ENCODE data around the gene METTL21C.
A peak's percentile ranks its signal among the peaks of the same experiment; 100 is the strongest.

METTL21C gene

DNA sequence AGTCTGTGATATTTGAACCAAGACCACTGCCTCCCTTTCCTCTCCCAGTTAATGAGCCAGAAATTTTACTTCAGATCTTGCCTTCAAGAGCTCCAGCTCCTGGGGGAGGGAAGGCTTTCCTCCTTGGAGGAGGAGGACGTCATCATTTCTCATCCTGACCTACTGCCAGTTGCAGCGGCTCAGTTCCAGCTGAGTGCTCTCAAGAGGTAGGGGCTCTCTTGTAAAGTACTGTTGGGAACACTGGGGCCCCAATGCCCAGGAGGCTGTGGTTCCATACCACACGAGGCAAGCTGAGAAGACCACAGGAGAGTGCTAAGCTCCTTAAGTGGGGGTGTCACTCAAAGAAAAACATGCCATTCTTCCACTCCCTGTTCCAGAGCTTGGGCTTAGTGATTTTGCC is 36.2 kb downstream of the METTL21C start:
- H3K9ac ChIP-seq (ENCODE audit: low read length), result no peak overlapping the region
- no peak overlapping the region for H3K14ac ChIP-seq (ENCODE audit: low read length in 2 of 2)
- H3K27me3 ChIP-seq (ENCODE audit: control insufficient read depth in 1 of 2, insufficient read depth in 1 of 2, low read length in 2 of 2), result no peaks in the 10 kb centered on the region
- H3K4me3 ChIP-seq (ENCODE audit: insufficient read depth in 1 of 2, low read depth in 1 of 2, low read length in 2 of 2), result no peak overlapping the region
- 88% methylated on average over 3 of the region's 3 CpGs for WGBS
- H3K79me1 ChIP-seq (replicated peaks; ENCODE audit: low read length, poor library complexity, severe bottlenecking), result peaks cover 4% of the 10 kb centered on the region
- peak overlapping the region; percentile 49 for H3K27ac ChIP-seq (ENCODE audit: low read length, poor library complexity, severe bottlenecking)
- no peak overlapping the region for H2BK120ac ChIP-seq (ENCODE audit: low read depth, low read length)
- peaks cover 7 to 79% of the 10 kb centered on the region in 2 experiments for H3K36me3 ChIP-seq (ENCODE audit: control insufficient read depth in 1 of 2, insufficient read depth in 2 of 2, low read depth in 1 of 2, low read length in 2 of 2)
- H4K91ac ChIP-seq (ENCODE audit: low read length), result no peak overlapping the region
- no peak overlapping the region for H3K18ac ChIP-seq (ENCODE audit: low read depth in 1 of 2, low read length in 2 of 2)
- no peak overlapping the region for H3K4ac ChIP-seq (ENCODE audit: low read depth in 1 of 2, low read length in 2 of 2)
- peaks cover 12% of the 10 kb centered on the region for H3K9me3 ChIP-seq (ENCODE audit: control insufficient read depth, low read length)
- no peak overlapping the region for H3K4me2 ChIP-seq (ENCODE audit: low read length, poor library complexity, severe bottlenecking)
- no peak overlapping the region for H2BK5ac ChIP-seq (ENCODE audit: low read depth, low read length, poor library complexity, severe bottlenecking)
- H2BK15ac ChIP-seq (ENCODE audit: low read depth, poor library complexity, severe bottlenecking), result no peak overlapping the region
- no peak overlapping the region for H2AFZ ChIP-seq (ENCODE audit: low read depth, low read length)
- no peaks in the 10 kb centered on the region for H3K4me1 ChIP-seq (ENCODE audit: control insufficient read depth, insufficient read depth, low read depth, low read length)
- H4K8ac ChIP-seq (ENCODE audit: low read length), result no peak overlapping the region
- DNase-seq, result no peak
- no peak overlapping the region for H2BK12ac ChIP-seq (ENCODE audit: low read length in 2 of 2)
- no peak overlapping the region for H3K23ac ChIP-seq (ENCODE audit: low read length in 2 of 2)
- H2AK5ac ChIP-seq (ENCODE audit: low read length, severe bottlenecking), result no peak overlapping the region

DNA sequence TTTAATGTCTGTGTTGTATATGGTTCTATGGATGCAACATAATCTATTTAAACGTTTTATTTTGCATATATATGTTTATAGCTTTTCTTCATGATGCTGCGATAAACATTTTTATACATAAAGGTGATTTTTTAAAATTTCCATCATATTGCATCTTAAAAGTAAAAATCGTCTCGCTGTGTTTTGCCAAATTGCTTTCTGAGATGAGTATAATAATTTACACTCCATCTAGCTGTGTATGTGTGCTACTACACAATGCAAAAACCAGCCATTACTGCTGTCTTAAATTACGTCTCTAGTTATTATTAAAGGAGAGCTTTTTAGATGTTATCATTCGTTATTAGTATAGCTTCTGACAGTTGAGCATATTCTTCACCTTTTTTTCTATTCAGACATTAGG is 37.2 kb downstream of the METTL21C start:
- no peak overlapping the region for H3K4me3 ChIP-seq (ENCODE audit: insufficient read depth in 1 of 2, low read depth in 1 of 2, low read length in 2 of 2)

DNA sequence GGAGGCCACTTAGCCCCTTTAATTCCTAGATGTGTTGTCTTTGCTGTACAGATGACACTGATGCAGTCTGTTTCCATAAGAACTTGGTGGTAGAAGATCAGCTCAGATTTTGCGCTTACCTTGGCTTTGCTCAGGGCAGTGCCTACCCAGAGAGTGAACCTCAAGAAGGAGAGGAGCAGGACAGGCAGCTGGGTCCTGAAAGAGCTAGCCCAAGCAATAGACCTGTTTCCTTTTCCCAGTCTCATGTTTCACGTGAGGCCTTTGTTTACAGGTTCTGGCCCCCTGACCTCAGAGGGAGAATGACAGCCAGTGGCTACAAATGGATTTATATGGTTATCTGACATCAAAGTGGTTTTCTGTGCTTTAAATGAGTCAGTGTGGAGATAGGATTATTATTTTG is 40.1 kb downstream of the METTL21C start:
- H3K4me2 ChIP-seq (ENCODE audit: low read length, poor library complexity, severe bottlenecking), result no peak overlapping the region
- WGBS, result 51% methylated on average over 2 of the region's 2 CpGs
- H3K23ac ChIP-seq (ENCODE audit: low read length in 2 of 2), result no peak overlapping the region
- H2BK5ac ChIP-seq (ENCODE audit: low read depth, low read length, poor library complexity, severe bottlenecking), result no peak overlapping the region
- no peak overlapping the region for H2AFZ ChIP-seq (ENCODE audit: low read depth, low read length)
- H4K91ac ChIP-seq (ENCODE audit: low read length), result no peak overlapping the region
- no peak overlapping the region for H3K18ac ChIP-seq (ENCODE audit: low read depth in 1 of 2, low read length in 2 of 2)
- H3K9ac ChIP-seq (ENCODE audit: low read length), result no peak overlapping the region
- no peak overlapping the region for H3K27ac ChIP-seq (ENCODE audit: low read length, poor library complexity, severe bottlenecking)
- peaks cover 7% of the 10 kb centered on the region for H3K79me1 ChIP-seq (replicated peaks; ENCODE audit: low read length, poor library complexity, severe bottlenecking)
- peaks cover 10 to 83% of the 10 kb centered on the region in 2 experiments for H3K36me3 ChIP-seq (ENCODE audit: control insufficient read depth in 1 of 2, insufficient read depth in 2 of 2, low read depth in 1 of 2, low read length in 2 of 2)
- H3K4me3 ChIP-seq (ENCODE audit: insufficient read depth in 1 of 2, low read depth in 1 of 2, low read length in 2 of 2), result no peak overlapping the region
- H3K4ac ChIP-seq (ENCODE audit: low read depth in 1 of 2, low read length in 2 of 2), result no peak overlapping the region
- H2AK5ac ChIP-seq (ENCODE audit: low read length, severe bottlenecking), result no peak overlapping the region
- no peak for DNase-seq
- H3K9me3 ChIP-seq (ENCODE audit: control insufficient read depth, low read length), result peaks cover 12% of the 10 kb centered on the region
- H3K4me1 ChIP-seq (ENCODE audit: control insufficient read depth, insufficient read depth, low read depth, low read length), result peaks cover 6% of the 10 kb centered on the region
- no peak overlapping the region for H3K14ac ChIP-seq (ENCODE audit: low read length in 2 of 2)
- no peaks in the 10 kb centered on the region for H3K27me3 ChIP-seq (ENCODE audit: control insufficient read depth in 1 of 2, insufficient read depth in 1 of 2, low read length in 2 of 2)
- H2BK120ac ChIP-seq (ENCODE audit: low read depth, low read length), result no peak overlapping the region
- H2BK12ac ChIP-seq (ENCODE audit: low read length in 2 of 2), result no peak overlapping the region
- no peak overlapping the region for H2BK15ac ChIP-seq (ENCODE audit: low read depth, poor library complexity, severe bottlenecking)
- H4K8ac ChIP-seq (ENCODE audit: low read length), result no peak overlapping the region

More for the DNA sequence above, 37.2 kb downstream of the METTL21C start:
- Histone ChIP-seq H2AK5ac (ENCODE audit: low read length, severe bottlenecking) (no peak overlapping the region), H3K4ac (ENCODE audit: low read depth in 1 of 2, low read length in 2 of 2) (no peak overlapping the region), H4K8ac (ENCODE audit: low read length) (no peak overlapping the region), H3K4me1 (ENCODE audit: control insufficient read depth, insufficient read depth, low read depth, low read length) (peaks cover 2% of the 10 kb centered on the region), H3K27ac (ENCODE audit: low read length, poor library complexity, severe bottlenecking) (no peak overlapping the region), H2BK15ac (ENCODE audit: low read depth, poor library complexity, severe bottlenecking) (no peak overlapping the region), H3K36me3 (ENCODE audit: control insufficient read depth in 1 of 2, insufficient read depth in 2 of 2, low read depth in 1 of 2, low read length in 2 of 2) (peaks cover 10 to 85% of the 10 kb centered on the region in 2 experiments), H3K18ac (ENCODE audit: low read depth in 1 of 2, low read length in 2 of 2) (no peak overlapping the region), H2BK5ac (ENCODE audit: low read depth, low read length, poor library complexity, severe bottlenecking) (no peak overlapping the region), H2BK120ac (ENCODE audit: low read depth, low read length) (no peak overlapping the region), H3K79me1 (replicated peaks; ENCODE audit: low read length, poor library complexity, severe bottlenecking) (peaks cover 7% of the 10 kb centered on the region), H3K9me3 (ENCODE audit: control insufficient read depth, low read length) (peaks cover 12% of the 10 kb centered on the region), H3K4me2 (ENCODE audit: low read length, poor library complexity, severe bottlenecking) (no peak overlapping the region), H2AFZ (ENCODE audit: low read depth, low read length) (no peak overlapping the region), H3K27me3 (ENCODE audit: control insufficient read depth in 1 of 2, insufficient read depth in 1 of 2, low read length in 2 of 2) (no peaks in the 10 kb centered on the region), H3K23ac (ENCODE audit: low read length in 2 of 2) (no peak overlapping the region), H3K14ac (ENCODE audit: low read length in 2 of 2) (no peak overlapping the region), H3K9ac (ENCODE audit: low read length) (no peak overlapping the region), H4K91ac (ENCODE audit: low read length) (no peak overlapping the region), H2BK12ac (ENCODE audit: low read length in 2 of 2) (no peak overlapping the region)
- WGBS, result no CpG with 5 or more reads among the region's 6 CpGs
- DNase-seq, result no peak

DNA sequence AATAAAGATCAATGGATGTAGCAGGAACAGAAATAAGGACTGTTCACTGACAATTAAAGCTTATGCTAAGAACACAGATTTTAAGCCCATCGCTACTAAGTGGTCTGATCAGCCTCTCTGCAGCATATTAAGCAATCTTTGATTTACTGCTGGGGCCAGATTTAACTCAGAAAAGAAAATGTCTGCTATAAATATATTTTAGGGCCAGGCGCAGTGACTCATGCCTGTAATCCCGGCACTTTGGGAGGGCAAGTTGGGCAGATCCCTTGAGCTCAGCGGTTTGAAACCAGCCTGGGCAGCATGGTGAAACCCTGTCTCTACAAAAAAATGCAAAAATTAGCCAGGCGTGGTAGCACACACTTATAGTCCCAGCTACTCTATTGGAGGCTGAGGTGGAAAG is 43.0 kb downstream of the METTL21C start:
- Histone ChIP-seq H4K8ac (ENCODE audit: low read length) (no peak overlapping the region), H4K91ac (ENCODE audit: low read length) (no peak overlapping the region), H3K9ac (ENCODE audit: low read length) (no peak overlapping the region), H2BK15ac (ENCODE audit: low read depth, poor library complexity, severe bottlenecking) (no peak overlapping the region), H2AFZ (ENCODE audit: low read depth, low read length) (no peak overlapping the region), H3K4me2 (ENCODE audit: low read length, poor library complexity, severe bottlenecking) (no peak overlapping the region), H3K14ac (ENCODE audit: low read length in 2 of 2) (no peak overlapping the region), H3K27me3 (ENCODE audit: control insufficient read depth in 1 of 2, insufficient read depth in 1 of 2, low read length in 2 of 2) (no peaks in the 10 kb centered on the region), H3K9me3 (ENCODE audit: control insufficient read depth, low read length) (no peaks in the 10 kb centered on the region), H3K23ac (ENCODE audit: low read length in 2 of 2) (no peak overlapping the region), H3K79me1 (replicated peaks; ENCODE audit: low read length, poor library complexity, severe bottlenecking) (peaks cover 7% of the 10 kb centered on the region), H2BK120ac (ENCODE audit: low read depth, low read length) (no peak overlapping the region), H3K18ac (ENCODE audit: low read depth in 1 of 2, low read length in 2 of 2) (no peak overlapping the region), H3K27ac (ENCODE audit: low read length, poor library complexity, severe bottlenecking) (peak overlapping the region; percentile 80), H2AK5ac (ENCODE audit: low read length, severe bottlenecking) (no peak overlapping the region), H3K36me3 (ENCODE audit: control insufficient read depth in 1 of 2, insufficient read depth in 2 of 2, low read depth in 1 of 2, low read length in 2 of 2) (peaks cover 12 to 84% of the 10 kb centered on the region in 2 experiments), H3K4ac (ENCODE audit: low read depth in 1 of 2, low read length in 2 of 2) (no peak overlapping the region), H3K4me1 (ENCODE audit: control insufficient read depth, insufficient read depth, low read depth, low read length) (peaks cover 6% of the 10 kb centered on the region), H2BK5ac (ENCODE audit: low read depth, low read length, poor library complexity, severe bottlenecking) (no peak overlapping the region), H3K4me3 (ENCODE audit: insufficient read depth in 1 of 2, low read depth in 1 of 2, low read length in 2 of 2) (no peak overlapping the region), H2BK12ac (ENCODE audit: low read length in 2 of 2) (no peak overlapping the region)
- WGBS, result 48% methylated on average over 5 of the region's 5 CpGs
- peak; percentile 88 for DNase-seq
